Activated CD4-positive, alpha-beta T cell treated with anti-CD3 and anti-CD28 coated beads, Interleukin-2, Interleukin-6, amounts not matched to agents 100 ng/mL and 50 ng/mL, durations not matched to agents 16 hours and 8 hours (primary cell): Measurements from ENCODE around the gene GLUD1.
"Not testable (repeated sequence)": the region's sequence is repeated elsewhere in the genome, so short reads cannot be mapped to it uniquely, and the experiment has no call there.

Experiments
- DNase-seq: peaks from one replicate; pipeline ENCODE4 v3.0.0-alpha.2; 2020

GLUD1 gene

GRCh38 chr10:87038786-87039185 lies 55.9 kb downstream of the GLUD1 start:
- no peak for DNase-seq

- DNase-seq: no peak
These were observed 56.3 kb downstream of the GLUD1 start for GRCh38 chr10:87038286-87038717.

- no peak for DNase-seq
These were observed 58.0 kb downstream of the GLUD1 start for GRCh38 chr10:87036623-87037022.

GRCh38 chr10:87030912-87031635 lies 63.6 kb downstream of the GLUD1 start:
- no peak for DNase-seq

GRCh38 chr10:87030419-87030818 lies 64.2 kb downstream of the GLUD1 start:
- not testable (repeated sequence) for DNase-seq

- DNase-seq: not testable (repeated sequence)
These were observed 67.7 kb downstream of the GLUD1 start for GRCh38 chr10:87026747-87027508.

GRCh38 chr10:87025285-87025958 lies 69.2 kb downstream of the GLUD1 start:
- DNase-seq: peak; percentile 83

GRCh38 chr10:87020056-87020455 lies 74.6 kb downstream of the GLUD1 start, which contains the start of gene FAM25A:
Gene FAM25A, plus strand, starts transcription at chr10:87020294. Its CDS starts 31 bp downstream, at chr10:87020325.
- not testable (repeated sequence) for DNase-seq

- not testable (repeated sequence) for DNase-seq
These were observed 75.1 kb downstream of the GLUD1 start for GRCh38 chr10:87019504-87019903.

GRCh38 chr10:87019066-87019465 lies 75.6 kb downstream of the GLUD1 start:
- DNase-seq: not testable (repeated sequence)

GRCh38 chr10:87018127-87018526 lies 76.5 kb downstream of the GLUD1 start:
- DNase-seq: not testable (repeated sequence)

- DNase-seq: not testable (repeated sequence)
These were observed 79.5 kb downstream of the GLUD1 start for GRCh38 chr10:87014986-87015716.

- not testable (repeated sequence) for DNase-seq
These were observed 81.1 kb downstream of the GLUD1 start for GRCh38 chr10:87013528-87013927.

- DNase-seq: not testable (repeated sequence)
These were observed 85.4 kb downstream of the GLUD1 start for GRCh38 chr10:87009134-87009696.

GRCh38 chr10:87008303-87008702 lies 86.3 kb downstream of the GLUD1 start:
- DNase-seq: not testable (repeated sequence)

- DNase-seq: not testable (repeated sequence)
These were observed 87.0 kb downstream of the GLUD1 start for GRCh38 chr10:87007674-87008073.

GRCh38 chr10:87007124-87007523 lies 87.5 kb downstream of the GLUD1 start:
- DNase-seq: not testable (repeated sequence)

- DNase-seq: no peak
These were observed 94.2 kb downstream of the GLUD1 start for GRCh38 chr10:87000491-87000890.
